ENCODE measurements around the gene TSPAN13.
A peak's percentile ranks its signal among the peaks of the same experiment; 100 is the strongest.

TSPAN13 gene

GRCh38 chr7:16753102-16753931 lies at the start of gene TSPAN13:
Gene TSPAN13 (plus strand): TSS chr7:16753755. CDS start chr7:16753968, 213 bp downstream.
- Histone ChIP-seq H3K4me1 (ENCODE audit: control insufficient read depth, insufficient read depth, low read length) (no peaks in the 10 kb centered on the region), H3K27me3 (ENCODE audit: control insufficient read depth, insufficient read depth, low read length) (peaks cover 2% of the 10 kb centered on the region), H3K4me3 (ENCODE audit: low read length) (peak within 1 kb of the TSS; percentile 78), H3K27ac (ENCODE audit: low read depth, low read length) (no peak within 1 kb of the TSS), H3K9ac (ENCODE audit: low read length) (no peak within 1 kb of the TSS), H3K36me3 (ENCODE audit: control insufficient read depth, insufficient read depth, low read length) (no peaks in the 10 kb centered on the region)

GRCh38 chr7:16708511-16708910 lies 45.0 kb upstream of the TSPAN13 start:
- Histone ChIP-seq H3K4me1 (ENCODE audit: control insufficient read depth, insufficient read depth, low read length) (no peaks in the 10 kb centered on the region), H3K36me3 (ENCODE audit: control insufficient read depth, insufficient read depth, low read length) (peaks cover 3% of the 10 kb centered on the region), H3K4me3 (ENCODE audit: low read length) (no peak overlapping the region), H3K9ac (ENCODE audit: low read length) (no peak overlapping the region), H3K27ac (ENCODE audit: low read depth, low read length) (no peak overlapping the region), H3K27me3 (ENCODE audit: control insufficient read depth, insufficient read depth, low read length) (no peaks in the 10 kb centered on the region)

GRCh38 chr7:16708980-16709379 lies 44.6 kb upstream of the TSPAN13 start:
- Histone ChIP-seq H3K9ac (ENCODE audit: low read length) (no peak overlapping the region), H3K27ac (ENCODE audit: low read depth, low read length) (no peak overlapping the region), H3K4me3 (ENCODE audit: low read length) (no peak overlapping the region), H3K4me1 (ENCODE audit: control insufficient read depth, insufficient read depth, low read length) (no peaks in the 10 kb centered on the region), H3K27me3 (ENCODE audit: control insufficient read depth, insufficient read depth, low read length) (no peaks in the 10 kb centered on the region), H3K36me3 (ENCODE audit: control insufficient read depth, insufficient read depth, low read length) (peaks cover 3% of the 10 kb centered on the region)

GRCh38 chr7:16710651-16711050 lies 42.9 kb upstream of the TSPAN13 start:
- H3K9ac ChIP-seq (ENCODE audit: low read length): no peak overlapping the region
- H3K4me1 ChIP-seq (ENCODE audit: control insufficient read depth, insufficient read depth, low read length): no peaks in the 10 kb centered on the region
- H3K36me3 ChIP-seq (ENCODE audit: control insufficient read depth, insufficient read depth, low read length): peaks cover 3% of the 10 kb centered on the region
- no peaks in the 10 kb centered on the region for H3K27me3 ChIP-seq (ENCODE audit: control insufficient read depth, insufficient read depth, low read length)
- H3K4me3 ChIP-seq (ENCODE audit: low read length): no peak overlapping the region
- H3K27ac ChIP-seq (ENCODE audit: low read depth, low read length): no peak overlapping the region

GRCh38 chr7:16711730-16712129 lies 41.8 kb upstream of the TSPAN13 start:
- Histone ChIP-seq H3K4me1 (ENCODE audit: control insufficient read depth, insufficient read depth, low read length) (no peaks in the 10 kb centered on the region), H3K9ac (ENCODE audit: low read length) (no peak overlapping the region), H3K27ac (ENCODE audit: low read depth, low read length) (no peak overlapping the region), H3K36me3 (ENCODE audit: control insufficient read depth, insufficient read depth, low read length) (no peaks in the 10 kb centered on the region), H3K4me3 (ENCODE audit: low read length) (no peak overlapping the region), H3K27me3 (ENCODE audit: control insufficient read depth, insufficient read depth, low read length) (no peaks in the 10 kb centered on the region)

GRCh38 chr7:16712916-16713315 lies 40.6 kb upstream of the TSPAN13 start:
- Histone ChIP-seq H3K27ac (ENCODE audit: low read depth, low read length) (no peak overlapping the region), H3K4me3 (ENCODE audit: low read length) (no peak overlapping the region), H3K4me1 (ENCODE audit: control insufficient read depth, insufficient read depth, low read length) (no peaks in the 10 kb centered on the region), H3K9ac (ENCODE audit: low read length) (no peak overlapping the region), H3K27me3 (ENCODE audit: control insufficient read depth, insufficient read depth, low read length) (no peaks in the 10 kb centered on the region), H3K36me3 (ENCODE audit: control insufficient read depth, insufficient read depth, low read length) (no peaks in the 10 kb centered on the region)

GRCh38 chr7:16715928-16716327 lies 37.6 kb upstream of the TSPAN13 start:
- Histone ChIP-seq H3K27me3 (ENCODE audit: control insufficient read depth, insufficient read depth, low read length) (no peaks in the 10 kb centered on the region), H3K4me3 (ENCODE audit: low read length) (no peak overlapping the region), H3K36me3 (ENCODE audit: control insufficient read depth, insufficient read depth, low read length) (no peaks in the 10 kb centered on the region), H3K9ac (ENCODE audit: low read length) (no peak overlapping the region), H3K4me1 (ENCODE audit: control insufficient read depth, insufficient read depth, low read length) (no peaks in the 10 kb centered on the region), H3K27ac (ENCODE audit: low read depth, low read length) (no peak overlapping the region)

GRCh38 chr7:16718111-16718656 lies 35.4 kb upstream of the TSPAN13 start:
- H3K27me3 ChIP-seq (ENCODE audit: control insufficient read depth, insufficient read depth, low read length): no peaks in the 10 kb centered on the region
- no peak overlapping the region for H3K27ac ChIP-seq (ENCODE audit: low read depth, low read length)
- H3K4me3 ChIP-seq (ENCODE audit: low read length): no peak overlapping the region
- no peak overlapping the region for H3K9ac ChIP-seq (ENCODE audit: low read length)
- H3K36me3 ChIP-seq (ENCODE audit: control insufficient read depth, insufficient read depth, low read length): no peaks in the 10 kb centered on the region
- no peaks in the 10 kb centered on the region for H3K4me1 ChIP-seq (ENCODE audit: control insufficient read depth, insufficient read depth, low read length)

- H3K27me3 ChIP-seq (ENCODE audit: control insufficient read depth, insufficient read depth, low read length): no peaks in the 10 kb centered on the region
- no peak overlapping the region for H3K9ac ChIP-seq (ENCODE audit: low read length)
- no peak overlapping the region for H3K4me3 ChIP-seq (ENCODE audit: low read length)
- no peaks in the 10 kb centered on the region for H3K4me1 ChIP-seq (ENCODE audit: control insufficient read depth, insufficient read depth, low read length)
- no peaks in the 10 kb centered on the region for H3K36me3 ChIP-seq (ENCODE audit: control insufficient read depth, insufficient read depth, low read length)
- H3K27ac ChIP-seq (ENCODE audit: low read depth, low read length): no peak overlapping the region
Measured at GRCh38 chr7:16719699-16720098, 33.9 kb upstream of the TSPAN13 start.

- no peaks in the 10 kb centered on the region for H3K4me1 ChIP-seq (ENCODE audit: control insufficient read depth, insufficient read depth, low read length)
- no peak overlapping the region for H3K4me3 ChIP-seq (ENCODE audit: low read length)
- H3K27ac ChIP-seq (ENCODE audit: low read depth, low read length): no peak overlapping the region
- no peaks in the 10 kb centered on the region for H3K27me3 ChIP-seq (ENCODE audit: control insufficient read depth, insufficient read depth, low read length)
- no peak overlapping the region for H3K9ac ChIP-seq (ENCODE audit: low read length)
- H3K36me3 ChIP-seq (ENCODE audit: control insufficient read depth, insufficient read depth, low read length): no peaks in the 10 kb centered on the region
Measured at GRCh38 chr7:16721541-16721940, 32.0 kb upstream of the TSPAN13 start.

GRCh38 chr7:16724344-16724743 lies 29.2 kb upstream of the TSPAN13 start:
- no peak overlapping the region for H3K27ac ChIP-seq (ENCODE audit: low read depth, low read length)
- H3K4me1 ChIP-seq (ENCODE audit: control insufficient read depth, insufficient read depth, low read length): no peaks in the 10 kb centered on the region
- H3K36me3 ChIP-seq (ENCODE audit: control insufficient read depth, insufficient read depth, low read length): no peaks in the 10 kb centered on the region
- H3K27me3 ChIP-seq (ENCODE audit: control insufficient read depth, insufficient read depth, low read length): no peaks in the 10 kb centered on the region
- no peak overlapping the region for H3K4me3 ChIP-seq (ENCODE audit: low read length)
- no peak overlapping the region for H3K9ac ChIP-seq (ENCODE audit: low read length)

GRCh38 chr7:16726189-16726588 lies 27.4 kb upstream of the TSPAN13 start:
- Histone ChIP-seq H3K27ac (ENCODE audit: low read depth, low read length) (no peak overlapping the region), H3K9ac (ENCODE audit: low read length) (no peak overlapping the region), H3K36me3 (ENCODE audit: control insufficient read depth, insufficient read depth, low read length) (no peaks in the 10 kb centered on the region), H3K4me1 (ENCODE audit: control insufficient read depth, insufficient read depth, low read length) (no peaks in the 10 kb centered on the region), H3K27me3 (ENCODE audit: control insufficient read depth, insufficient read depth, low read length) (no peaks in the 10 kb centered on the region), H3K4me3 (ENCODE audit: low read length) (no peak overlapping the region)

- H3K4me1 ChIP-seq (ENCODE audit: control insufficient read depth, insufficient read depth, low read length): no peaks in the 10 kb centered on the region
- no peak overlapping the region for H3K9ac ChIP-seq (ENCODE audit: low read length)
- H3K27me3 ChIP-seq (ENCODE audit: control insufficient read depth, insufficient read depth, low read length): no peaks in the 10 kb centered on the region
- no peak overlapping the region for H3K27ac ChIP-seq (ENCODE audit: low read depth, low read length)
- no peaks in the 10 kb centered on the region for H3K36me3 ChIP-seq (ENCODE audit: control insufficient read depth, insufficient read depth, low read length)
- H3K4me3 ChIP-seq (ENCODE audit: low read length): no peak overlapping the region
Measured at GRCh38 chr7:16727736-16728135, 25.8 kb upstream of the TSPAN13 start.

All from rectal smooth muscle tissue (tissue), 1 donor.